ENCODE data around the gene MTOR.
"Not testable (repeated sequence)": the region's sequence is repeated elsewhere in the genome, so short reads cannot be mapped to it uniquely, and the experiment has no call there.

MTOR gene

DNA sequence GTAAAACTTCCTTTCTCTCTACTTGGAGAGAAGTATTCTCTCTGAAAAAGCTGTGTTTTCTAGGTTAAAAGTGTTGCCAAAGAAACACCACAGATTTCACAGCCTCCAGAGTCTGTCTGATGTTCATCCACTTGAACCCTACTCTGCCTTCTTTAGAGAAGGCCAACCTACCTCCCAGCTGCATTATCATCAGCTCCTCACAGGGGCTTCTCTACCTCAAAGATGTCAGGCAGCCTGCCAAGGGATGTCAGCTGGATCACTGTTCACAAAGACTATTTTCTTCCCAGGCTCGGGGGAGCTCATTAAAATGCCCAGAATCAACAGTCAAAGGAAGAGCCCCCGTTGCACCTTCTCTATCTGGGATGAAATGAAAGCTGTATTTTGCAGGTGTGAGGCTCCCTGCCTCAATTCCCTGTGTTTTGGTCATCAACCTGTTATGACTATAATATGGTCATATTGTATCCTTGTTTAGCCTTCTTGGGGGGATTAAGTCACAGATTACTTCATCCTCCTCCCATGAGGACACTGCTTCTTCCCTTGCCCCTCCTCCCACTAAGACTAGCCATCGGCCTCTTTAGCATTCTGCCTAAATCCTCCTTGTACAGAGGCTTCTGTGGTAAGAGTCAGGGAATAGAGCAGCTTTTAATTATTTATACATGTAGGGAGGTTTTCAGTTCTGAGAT, 47.5 kb downstream of the MTOR start:
- no peak for DNase-seq

DNA sequence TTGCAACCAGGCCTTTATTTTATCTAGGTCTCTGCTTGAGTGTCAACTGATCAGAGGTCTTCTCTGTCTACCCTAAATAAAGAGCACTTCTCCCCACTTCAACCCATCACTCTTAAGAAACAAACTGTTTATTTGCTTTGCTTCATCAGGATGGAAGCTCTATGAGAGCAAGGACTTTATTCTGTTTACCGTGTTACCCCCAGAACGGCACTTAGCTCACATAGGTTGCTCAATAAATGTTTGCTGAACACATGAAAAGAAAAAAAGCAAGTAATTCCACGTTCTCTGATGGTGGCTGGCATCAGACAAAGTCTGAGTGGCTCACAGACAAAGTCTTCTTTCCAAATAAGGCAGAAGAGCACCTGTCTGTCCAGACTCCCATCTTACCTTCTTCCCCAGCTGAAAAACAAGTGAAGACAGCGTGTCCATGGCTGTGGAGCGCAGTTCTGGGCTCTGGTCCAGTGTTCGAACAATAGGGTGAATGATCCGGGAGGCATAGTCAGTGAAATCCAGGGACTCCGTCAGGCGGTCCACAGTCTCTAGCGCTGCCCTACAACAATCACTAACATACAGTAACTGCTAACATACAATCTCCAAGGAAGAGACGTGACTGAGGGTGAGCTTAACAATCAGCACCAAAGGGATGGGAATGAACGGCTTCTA, 50.3 kb downstream of the MTOR start:
- no peak for DNase-seq

DNA sequence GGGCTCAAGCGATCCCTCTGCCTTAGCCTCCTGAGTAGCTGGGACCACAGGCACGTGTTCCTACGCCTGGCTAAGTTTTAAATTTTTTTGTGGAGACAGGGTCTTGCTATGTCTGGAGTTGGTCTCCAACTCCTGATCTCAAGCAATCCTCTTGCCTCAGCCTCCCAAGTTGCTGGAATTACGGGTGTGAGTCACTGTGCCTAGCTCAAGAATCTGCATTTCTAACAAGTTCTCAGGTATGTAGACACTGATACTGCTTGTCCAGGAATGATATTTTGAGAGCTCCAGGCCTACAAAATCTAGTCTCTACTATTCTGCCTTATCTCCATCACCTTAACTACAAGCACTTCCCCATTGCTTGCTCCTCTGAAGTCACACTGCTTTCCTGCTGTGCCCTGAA, 50.9 kb downstream of the MTOR start:
- no peak for DNase-seq

DNA sequence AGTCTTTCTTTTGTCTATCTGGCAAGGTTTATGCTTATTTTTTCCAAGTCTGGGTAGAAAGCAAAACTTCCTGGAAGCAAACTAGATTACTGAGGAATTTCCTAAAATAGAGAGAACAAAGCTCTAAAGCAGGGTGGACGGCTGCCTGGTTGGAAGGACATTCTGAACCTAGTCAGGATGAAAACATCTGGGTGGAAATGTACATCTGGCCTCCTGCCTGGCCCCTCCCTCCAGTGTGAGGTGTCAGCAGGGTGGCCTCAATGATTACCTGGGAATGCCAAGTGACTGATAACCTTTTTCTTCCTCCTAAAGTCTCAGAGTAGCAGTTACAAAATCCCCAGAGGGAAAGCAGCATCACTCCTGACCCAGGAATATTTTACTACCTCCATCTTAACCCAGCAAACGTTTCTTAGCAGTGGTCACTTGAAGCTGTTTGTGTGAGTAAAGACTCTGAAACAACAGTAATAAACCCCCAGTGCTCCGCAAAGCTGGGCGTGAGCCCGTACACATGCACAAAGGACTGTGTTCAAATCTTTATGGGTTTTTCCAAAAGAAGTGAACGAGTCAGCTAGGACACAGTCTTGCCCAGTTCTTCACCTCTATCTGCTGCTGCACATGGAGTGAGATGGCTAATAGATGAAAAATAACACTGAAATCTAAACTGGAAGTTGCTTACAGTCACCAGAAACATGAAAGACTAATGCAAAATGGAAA, 54.3 kb downstream of the MTOR start:
- DNase-seq: no peak

DNA sequence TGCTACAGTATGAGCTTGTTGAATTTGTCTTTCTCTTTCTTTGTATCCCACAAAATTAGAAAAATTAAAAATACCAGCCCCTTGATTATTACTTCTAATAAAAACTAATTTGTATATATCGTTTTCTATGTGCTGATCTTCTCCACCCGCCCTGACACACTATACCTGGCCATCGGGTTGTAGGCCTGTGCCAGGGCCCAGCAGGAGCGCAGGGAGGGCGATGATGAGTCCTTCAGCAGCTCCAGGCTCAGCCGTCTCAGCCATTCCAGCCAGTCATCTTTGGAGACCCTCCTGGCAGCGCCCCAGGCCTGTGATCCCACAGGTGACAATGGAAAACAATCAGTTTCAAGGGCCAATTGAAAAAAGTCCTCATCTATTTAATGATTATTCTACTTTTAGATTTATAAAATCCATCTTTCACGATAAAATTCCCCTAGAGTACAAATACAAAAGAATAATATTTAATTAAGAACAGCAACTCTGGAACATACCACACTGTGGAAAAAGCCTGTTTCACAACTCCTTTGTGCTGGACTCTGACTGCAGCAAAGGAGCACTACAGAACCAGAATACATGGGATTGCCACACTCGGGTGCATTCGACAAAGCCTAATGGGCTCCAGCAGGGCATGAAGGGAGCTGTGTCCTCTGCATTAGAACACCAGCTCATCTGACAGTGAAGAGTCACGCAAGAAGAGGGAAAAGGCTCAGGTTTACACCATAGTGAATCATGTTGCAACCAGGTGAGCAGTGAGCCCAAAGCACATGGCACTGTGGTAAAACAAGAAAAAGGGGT, 57.8 kb downstream of the MTOR start:
- no peak for DNase-seq

DNA sequence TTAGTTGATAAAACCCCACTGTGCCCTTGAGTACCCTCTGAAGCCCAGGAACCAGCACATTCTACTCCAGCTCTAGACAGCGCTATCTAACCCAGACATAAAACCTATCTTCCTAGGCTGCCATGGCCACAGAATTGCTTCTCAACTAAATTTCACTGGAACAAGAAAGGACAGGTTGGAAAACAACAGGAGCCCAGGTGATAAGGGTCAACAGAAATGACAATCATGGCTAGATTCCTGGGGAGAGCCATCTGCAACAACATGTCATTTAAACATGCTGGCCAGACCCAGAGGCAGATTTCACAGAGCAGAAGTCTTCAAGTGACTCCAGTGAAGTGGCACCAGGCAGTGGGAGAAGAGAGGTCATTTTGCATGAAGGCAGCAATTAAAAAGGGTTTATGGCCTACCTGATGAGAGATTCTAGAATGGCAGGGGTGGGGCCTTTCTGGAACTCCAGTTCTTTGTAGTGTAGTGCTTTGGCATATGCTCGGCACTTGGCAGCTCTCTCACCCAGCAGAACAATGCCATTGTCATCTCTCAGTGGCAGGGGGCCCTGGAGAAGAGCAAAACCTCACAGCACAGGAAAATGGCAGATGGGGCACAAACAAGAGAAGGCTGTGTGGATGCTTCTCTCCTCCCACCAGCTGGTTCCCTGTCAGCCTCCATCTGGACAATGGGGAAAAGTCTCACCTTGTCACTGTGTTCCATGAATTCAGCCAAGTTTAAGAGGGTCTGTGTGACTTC, 63.3 kb downstream of the MTOR start:
- DNase-seq: peak; percentile 80 to 97 (median 81)

DNA sequence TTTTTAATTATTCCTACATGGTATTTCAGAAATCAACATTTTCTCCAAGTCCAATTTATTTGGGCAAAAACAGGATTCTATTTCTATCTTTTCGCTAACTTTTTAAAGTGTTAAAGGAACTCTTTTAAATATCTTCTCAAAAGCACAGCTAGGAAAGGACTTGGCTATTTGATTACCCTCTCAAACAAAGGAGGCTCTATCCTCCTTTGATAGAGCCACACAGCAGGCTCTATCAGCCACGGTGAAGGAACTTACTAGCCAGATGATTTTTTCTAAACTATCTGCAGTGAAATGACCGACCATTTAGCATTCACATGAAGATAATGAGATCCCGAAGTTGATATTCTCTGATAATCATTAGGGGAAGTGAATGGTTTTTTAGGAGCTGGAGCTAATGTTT, 64.1 kb downstream of the MTOR start:
- DNase-seq: no peak

DNA sequence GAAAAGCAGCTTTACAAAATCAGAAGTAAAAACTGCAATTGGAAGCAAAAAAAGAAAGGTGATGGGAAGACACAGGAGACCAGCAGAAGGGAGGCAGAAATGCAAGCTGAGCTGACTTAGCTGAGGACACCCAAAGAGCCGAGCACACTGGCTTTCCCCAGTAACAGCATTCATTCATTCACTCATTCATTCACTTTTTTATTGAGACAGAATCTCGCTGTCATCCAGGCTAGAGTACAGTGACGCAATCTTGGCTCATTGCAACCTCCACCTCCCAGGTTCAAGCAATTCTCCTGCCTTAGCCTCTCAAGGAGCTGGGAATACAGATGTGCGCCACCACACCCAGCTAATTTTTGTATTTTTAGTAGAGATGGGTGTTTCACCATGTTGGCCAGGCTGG, 65.0 kb downstream of the MTOR start:
- DNase-seq: no peak

DNA sequence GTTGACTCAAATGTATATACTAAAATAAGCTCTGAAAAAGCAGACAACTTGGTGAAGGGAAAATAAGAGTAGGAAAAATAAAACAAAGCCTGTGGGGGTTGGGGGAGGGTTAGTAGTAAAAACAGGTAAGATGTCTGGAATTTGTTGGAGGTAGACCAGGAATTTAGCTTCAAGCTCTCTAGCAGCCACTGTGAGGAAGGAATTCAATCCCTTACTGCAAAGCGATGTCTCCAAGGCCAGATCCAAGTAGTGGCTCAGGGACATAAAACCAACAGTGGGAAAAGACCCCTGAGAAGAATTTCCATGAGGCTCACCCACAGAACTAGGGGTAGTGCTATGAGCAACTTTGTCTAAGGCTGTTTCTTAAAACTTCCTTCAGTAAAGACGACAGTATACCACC, 65.4 kb downstream of the MTOR start:
- DNase-seq: no peak

DNA sequence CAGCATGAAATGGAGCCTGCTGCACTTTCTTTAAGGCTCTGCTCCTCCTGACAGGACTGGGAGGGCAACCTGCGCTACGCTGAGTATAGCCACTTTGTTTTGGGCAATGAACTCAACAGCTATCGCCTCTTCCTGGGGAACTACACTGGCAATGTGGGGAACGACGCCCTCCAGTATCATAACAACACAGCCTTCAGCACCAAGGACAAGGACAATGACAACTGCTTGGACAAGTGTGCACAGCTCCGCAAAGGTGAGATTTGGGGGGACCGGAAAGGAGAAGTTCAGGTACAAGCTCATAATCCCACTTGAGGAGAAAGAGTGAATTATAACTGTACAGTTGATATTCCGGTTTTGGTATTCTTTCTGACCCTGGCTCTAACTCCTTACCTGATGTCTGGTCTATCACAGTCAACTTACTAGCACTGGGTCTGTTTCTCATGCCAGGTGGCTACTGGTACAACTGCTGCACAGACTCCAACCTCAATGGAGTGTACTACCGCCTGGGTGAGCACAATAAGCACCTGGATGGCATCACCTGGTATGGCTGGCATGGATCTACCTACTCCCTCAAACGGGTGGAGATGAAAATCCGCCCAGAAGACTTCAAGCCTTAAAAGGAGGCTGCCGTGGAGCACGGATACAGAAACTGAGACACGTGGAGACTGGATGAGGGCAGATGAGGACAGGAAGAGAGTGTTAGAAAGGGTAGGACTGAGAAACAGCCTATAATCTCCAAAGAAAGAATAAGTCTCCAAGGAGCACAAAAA, 67.8 kb downstream of the MTOR start:
- no peak for DNase-seq

DNA sequence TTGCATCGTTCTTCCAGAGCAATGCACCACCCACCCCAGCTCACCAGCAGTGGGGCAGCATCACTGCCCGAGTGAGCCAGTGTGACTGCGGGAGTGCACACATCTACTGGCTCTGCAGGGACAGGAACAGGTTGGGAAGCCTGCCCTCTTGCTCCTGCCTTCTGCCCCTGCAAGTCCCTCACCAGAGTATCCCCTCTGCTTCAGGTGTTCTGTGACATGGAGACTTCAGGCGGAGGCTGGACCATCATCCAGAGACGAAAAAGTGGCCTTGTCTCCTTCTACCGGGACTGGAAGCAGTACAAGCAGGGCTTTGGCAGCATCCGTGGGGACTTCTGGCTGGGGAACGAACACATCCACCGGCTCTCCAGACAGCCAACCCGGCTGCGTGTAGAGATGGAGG, 69.0 kb downstream of the MTOR start:
- no peak for DNase-seq

DNA sequence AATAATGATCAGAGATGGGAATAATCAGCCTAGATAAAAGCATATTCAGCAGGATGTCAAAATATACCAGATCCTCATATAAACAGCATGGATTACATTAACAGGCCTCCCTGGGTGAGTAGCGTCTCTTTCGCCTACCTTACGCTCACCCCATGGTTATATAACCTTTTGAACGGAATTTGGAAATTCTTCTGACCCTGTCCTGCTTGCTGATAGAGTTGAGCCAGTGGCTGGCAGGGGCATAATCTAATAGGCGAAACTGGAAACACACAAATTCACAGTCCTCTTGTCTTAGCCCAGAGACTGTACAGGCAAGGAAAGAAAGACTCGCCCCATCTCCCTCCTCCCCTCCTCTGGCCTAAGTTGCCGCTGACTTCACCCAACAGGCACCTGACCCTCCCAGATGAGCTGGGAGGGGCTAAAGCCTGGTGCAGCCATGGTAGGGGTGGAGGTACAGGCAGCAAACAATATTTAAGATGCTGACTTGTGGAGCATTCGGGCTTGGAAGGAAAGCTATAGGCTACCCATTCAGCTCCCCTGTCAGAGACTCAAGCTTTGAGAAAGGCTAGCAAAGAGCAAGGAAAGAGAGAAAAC, 73.4 kb downstream of the MTOR start, which contains the start of gene ANGPTL7:
Gene ANGPTL7 (plus strand): TSS at position 498 of the 594 bp plus-strand sequence. CDS start 225 bp downstream, outside the sequence.
- DNase-seq: no peak

DNA sequence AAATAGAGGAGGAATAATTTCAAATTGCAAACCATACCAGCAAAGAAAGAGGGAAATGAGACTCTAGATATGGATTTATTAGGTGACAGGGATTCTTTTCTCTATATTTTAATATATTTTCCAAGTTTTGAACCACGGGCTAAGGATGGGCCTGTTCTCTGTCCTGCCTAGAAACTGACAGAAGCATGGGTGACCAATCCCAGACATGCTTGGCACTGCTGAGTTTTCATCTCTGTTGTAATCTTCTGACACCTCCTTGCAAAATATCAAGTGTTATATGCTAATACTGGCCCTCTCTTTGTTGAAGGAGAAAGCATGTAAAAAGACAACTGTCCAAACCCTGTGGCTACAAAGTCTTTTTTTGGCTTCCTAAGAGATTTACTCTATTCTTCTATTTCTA, 74.0 kb downstream of the MTOR start:
- no peak for DNase-seq

DNA sequence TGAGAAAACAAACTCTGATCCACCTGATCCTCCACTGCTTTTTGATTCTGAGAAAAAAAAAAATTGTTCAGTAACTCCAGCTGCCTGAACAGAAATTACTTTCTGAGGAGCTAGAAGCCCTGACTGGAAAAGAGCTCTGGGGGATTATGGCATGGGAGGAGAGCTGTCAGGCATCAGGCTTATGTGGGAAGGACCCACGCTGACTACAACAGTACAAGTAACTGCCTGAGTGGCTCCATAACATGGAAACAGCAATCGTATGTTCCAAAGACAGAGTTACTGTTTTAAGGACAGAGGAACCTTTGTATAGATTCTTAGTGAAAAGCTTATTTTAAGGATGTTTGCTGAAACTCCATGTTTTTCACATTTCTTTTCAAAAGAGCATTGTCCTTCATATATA, 74.4 kb downstream of the MTOR start:
- no peak for DNase-seq

DNA sequence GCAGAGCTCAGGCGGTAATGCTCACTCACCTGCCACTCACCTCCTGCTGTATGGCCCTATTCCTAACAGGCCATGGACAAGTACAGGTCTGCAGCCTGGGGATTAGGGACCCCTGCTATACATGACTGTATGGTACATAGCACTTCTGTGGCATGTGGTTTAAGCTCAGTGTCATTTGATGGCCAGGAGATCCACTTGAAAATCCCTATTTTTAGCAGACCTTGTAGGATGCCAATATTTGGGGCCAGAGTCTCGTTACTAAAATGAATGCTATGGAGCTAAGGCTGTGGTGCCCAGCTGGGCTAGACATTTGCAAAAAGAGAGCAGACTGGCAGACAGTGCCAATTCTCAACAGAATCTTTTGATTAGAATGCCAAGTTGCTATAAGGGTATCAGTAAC, 74.9 kb downstream of the MTOR start:
- no peak for DNase-seq

DNA sequence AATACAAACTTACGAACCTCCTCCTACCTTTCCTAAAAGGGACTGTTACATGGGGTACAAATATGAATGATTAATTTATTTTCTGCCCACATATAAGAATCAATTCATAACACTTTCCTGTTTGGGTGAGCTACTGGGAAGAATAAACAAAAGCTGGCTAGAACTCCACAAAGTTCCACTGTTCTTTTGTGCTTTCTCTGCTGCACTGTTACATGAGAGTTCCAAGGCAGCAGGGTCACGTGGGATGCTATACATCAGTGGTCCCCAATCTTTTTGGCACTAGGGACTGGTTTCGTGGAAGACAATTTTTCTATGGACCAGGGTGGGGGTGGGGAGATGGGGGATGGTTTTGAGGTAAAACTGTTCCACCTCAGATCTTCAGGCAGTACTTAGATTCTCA, 75.4 kb downstream of the MTOR start:
- DNase-seq: no peak

DNA sequence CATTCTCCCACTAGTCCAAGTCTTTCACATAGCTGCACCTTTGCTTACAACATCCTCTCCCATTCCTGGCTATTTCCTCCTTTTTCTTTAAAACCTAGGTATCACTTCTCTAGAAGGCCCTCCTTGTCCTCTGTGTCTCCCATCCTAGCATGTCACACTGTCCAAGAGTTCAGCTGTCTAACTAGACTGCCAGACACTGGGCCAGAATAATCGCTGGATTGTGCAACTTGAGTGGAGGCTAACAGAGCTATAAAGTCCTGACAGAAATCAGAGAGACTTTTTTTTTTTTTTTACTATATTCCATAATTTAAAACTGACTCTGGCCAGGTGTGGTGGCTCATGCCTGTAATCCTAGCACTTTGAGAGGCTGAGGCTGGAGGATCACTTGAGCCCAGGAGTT, 77.4 kb downstream of the MTOR start:
- DNase-seq: no peak

DNA sequence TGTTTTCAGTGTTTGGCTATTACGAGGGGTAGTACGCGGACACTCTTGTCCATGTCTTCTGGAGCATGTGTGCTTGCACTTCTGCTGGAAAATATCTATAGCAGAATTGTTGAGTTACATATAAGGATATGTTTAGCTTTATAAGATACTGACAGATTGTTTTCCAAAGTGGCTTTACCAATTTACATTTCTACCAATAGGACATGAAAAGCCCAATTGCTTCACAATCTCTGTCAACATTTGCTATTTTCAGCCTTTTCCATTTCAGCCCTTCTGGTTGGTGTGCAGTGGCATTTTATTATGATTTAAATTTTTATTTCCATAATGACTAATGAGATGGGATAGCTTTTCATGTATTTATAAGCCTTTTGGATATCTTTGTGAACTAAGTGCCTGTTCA, 79.5 kb downstream of the MTOR start:
- DNase-seq: no peak

DNA sequence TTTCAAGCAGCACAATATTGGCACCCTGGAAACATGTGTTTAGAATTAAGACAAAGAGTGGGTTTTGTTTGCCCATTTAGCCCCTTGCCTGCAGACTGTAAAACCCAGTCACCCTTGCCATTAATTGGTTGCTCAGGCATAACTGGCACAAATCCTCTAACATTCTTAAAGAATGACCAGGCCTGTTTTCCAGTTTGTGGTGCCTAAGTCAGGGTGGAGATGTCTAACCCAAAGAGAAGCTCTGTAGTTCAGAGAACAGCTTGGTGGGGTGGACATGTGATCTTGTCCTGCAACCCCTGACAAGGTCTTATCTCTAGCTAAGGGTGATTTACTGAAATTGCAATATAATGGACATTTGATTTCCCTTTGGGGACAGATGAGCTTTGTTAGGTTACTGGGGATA, 82.0 kb downstream of the MTOR start:
- no peak for DNase-seq

DNA sequence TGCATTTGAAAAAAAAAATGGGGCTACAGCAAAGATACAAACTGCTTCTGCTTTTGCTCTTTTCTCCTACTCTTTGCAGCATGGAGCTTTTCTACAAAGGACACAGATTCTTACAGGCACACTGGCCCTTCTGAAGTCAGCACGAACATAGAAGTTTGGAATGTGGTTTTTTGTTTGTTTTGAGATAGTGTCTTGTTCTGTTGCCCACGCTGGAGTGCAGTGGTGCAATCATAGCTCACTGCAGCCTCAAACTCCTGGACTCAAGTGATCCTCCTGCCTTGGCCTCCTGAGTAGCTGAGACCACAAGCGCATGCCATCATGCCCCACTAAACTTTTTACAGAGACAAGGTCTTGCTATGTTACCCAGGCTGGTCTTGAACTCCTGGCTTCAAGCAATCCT, 82.6 kb downstream of the MTOR start:
- DNase-seq: not testable (repeated sequence)

DNA sequence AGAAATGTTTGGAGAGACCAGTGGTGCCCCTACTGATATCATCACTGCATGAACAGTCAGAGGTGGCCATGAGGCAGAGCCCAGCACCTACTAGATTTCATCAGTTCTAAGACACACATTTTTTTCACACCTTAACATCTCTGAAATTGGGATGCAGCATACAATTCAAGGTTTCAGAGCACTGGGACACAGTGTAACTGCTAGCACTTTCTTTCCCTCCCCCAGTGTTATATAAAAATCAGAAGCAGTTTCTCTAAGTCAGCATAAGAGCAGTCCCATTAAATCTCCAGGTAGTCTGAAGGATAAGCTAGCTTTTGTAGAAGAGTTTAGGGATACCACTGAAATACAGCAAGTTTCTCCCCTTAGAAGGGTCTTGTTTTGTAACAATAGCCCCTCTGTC, 83.2 kb downstream of the MTOR start:
- no peak for DNase-seq

Data from NCI-H1417 (cell line).